Adrenal gland (tissue), 5 donors: ENCODE data around the gene MGAT5B.

Experiments
- POLR2A ChIP-seq, 2 donors: fragments of 450-650 bp; IDR thresholded peaks; one replicate each; pipeline ENCODE4 v1.6.1; 2017; ENCODE audit warnings: antibody characterized with exemption in 2 of 2, mild to moderate bottlenecking in 2 of 2, moderate library complexity in 1 of 2
- TF ChIP-seq, protein P1 (sequence below), 6 experiments: fragments of 450-650 bp in 4 of 6; fragments of 200-600 bp in 2 of 6; sonication (generic) in 1 of 6; IDR thresholded peaks; 1 replicate in 5 of 6; 2 replicates in 1 of 6; pipeline versions ENCODE4 v1.5.1 to v1.8.0; 2016 to 2021; ENCODE audit warnings: antibody characterized with exemption in 6 of 6, mild to moderate bottlenecking in 2 of 6, moderate library complexity in 1 of 6
- donor health status: DM: no; HTN: no; CAD: no.

DNA sequence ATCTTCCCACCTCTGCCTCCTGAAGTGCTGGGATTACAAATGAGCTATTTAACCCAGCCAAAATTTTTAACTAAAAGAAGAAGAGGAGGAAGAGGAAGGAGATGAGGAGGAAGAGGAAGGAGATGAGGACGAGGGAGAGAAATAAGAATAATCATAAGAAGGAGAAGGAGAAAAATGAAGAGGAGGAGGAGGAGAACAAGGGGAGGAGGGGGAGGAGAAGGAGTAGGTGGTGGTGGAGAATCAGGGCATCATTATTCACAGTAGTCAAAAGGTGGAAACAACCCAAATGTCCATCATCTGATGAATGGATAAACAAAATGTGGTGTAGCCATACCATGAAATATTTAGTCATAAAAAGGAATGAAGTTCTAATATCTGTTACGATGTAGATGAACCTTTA lies 21.2 kb upstream of the MGAT5B start:
- TF ChIP-seq, protein P1, sequence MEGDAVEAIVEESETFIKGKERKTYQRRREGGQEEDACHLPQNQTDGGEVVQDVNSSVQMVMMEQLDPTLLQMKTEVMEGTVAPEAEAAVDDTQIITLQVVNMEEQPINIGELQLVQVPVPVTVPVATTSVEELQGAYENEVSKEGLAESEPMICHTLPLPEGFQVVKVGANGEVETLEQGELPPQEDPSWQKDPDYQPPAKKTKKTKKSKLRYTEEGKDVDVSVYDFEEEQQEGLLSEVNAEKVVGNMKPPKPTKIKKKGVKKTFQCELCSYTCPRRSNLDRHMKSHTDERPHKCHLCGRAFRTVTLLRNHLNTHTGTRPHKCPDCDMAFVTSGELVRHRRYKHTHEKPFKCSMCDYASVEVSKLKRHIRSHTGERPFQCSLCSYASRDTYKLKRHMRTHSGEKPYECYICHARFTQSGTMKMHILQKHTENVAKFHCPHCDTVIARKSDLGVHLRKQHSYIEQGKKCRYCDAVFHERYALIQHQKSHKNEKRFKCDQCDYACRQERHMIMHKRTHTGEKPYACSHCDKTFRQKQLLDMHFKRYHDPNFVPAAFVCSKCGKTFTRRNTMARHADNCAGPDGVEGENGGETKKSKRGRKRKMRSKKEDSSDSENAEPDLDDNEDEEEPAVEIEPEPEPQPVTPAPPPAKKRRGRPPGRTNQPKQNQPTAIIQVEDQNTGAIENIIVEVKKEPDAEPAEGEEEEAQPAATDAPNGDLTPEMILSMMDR (IDR thresholded peaks at IDR 0.05), result no peak
- TF ChIP-seq POLR2A (IDR thresholded peaks at IDR 0.05), result no peak
